GM12892 (cell line): ENCODE results near the gene DEPDC4.
"Not testable (repeated sequence)": the region's sequence is repeated elsewhere in the genome, so short reads cannot be mapped to it uniquely, and the experiment has no call there.

Experiments used
- DNase-seq: peaks from one replicate; pipeline ENCODE4 v3.0.0; 2011; ENCODE audit not compliant: insufficient read length
- FAIRE-seq: peaks from 2 replicates; lab custom pipeline; 2011; peaks lifted over from hg19 to GRCh38; lab: Jason Lieb, UNC
- POLR2A ChIP-seq: IDR thresholded peaks from 2 replicates; pipeline ENCODE4 v1.6.1; 2011; ENCODE audit warnings: low read depth, low read length, control low read depth
- POLR2AphosphoS5 ChIP-seq: IDR thresholded peaks from 2 replicates; pipeline ENCODE4 v1.6.1; 2011; ENCODE audit warnings: low read depth, low read length, control low read depth
- TAF1 ChIP-seq: IDR thresholded peaks from 2 replicates; pipeline ENCODE4 v1.6.1; 2011; ENCODE audit warnings: low read depth, mild to moderate bottlenecking, control low read depth, low read length, borderline replicate concordance

Gene DEPDC4

GRCh38 chr12:100253437-100253836 is 13.4 kb downstream of the DEPDC4 start:
- DNase-seq (no peak), FAIRE-seq (no peak)
- TF ChIP-seq POLR2A: no peak
- TF ChIP-seq TAF1: no peak
- no peak for TF ChIP-seq POLR2AphosphoS5

GRCh38 chr12:100251917-100252316 is 15.0 kb downstream of the DEPDC4 start:
- DNase-seq (no peak), FAIRE-seq (no peak)
- no peak for TF ChIP-seq POLR2AphosphoS5
- TF ChIP-seq POLR2A: no peak
- no peak for TF ChIP-seq TAF1

DNA sequence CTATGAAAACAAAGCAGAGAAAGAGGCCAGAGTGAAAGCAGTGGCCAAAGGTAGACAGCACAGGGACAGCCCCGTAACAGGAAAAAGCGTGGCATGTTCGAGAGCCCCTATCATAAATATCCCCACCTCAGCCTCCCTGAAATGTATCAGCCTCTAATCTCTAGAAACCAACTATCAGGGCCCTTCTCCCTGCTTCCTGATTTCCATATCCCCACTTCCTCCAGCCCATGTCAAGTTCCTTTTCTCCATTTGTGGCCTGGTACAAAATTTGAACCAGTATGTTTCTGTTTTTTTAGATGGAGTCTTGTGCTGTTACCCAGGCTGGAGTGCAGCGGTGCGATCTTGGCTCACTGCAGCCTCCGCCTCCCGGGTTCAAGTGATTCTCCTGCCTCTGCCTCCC is 16.9 kb downstream of the DEPDC4 start:
- DNase-seq (no peak), FAIRE-seq (no peak)
- TF ChIP-seq TAF1 (no peak), POLR2A (no peak), POLR2AphosphoS5 (no peak)

DNA sequence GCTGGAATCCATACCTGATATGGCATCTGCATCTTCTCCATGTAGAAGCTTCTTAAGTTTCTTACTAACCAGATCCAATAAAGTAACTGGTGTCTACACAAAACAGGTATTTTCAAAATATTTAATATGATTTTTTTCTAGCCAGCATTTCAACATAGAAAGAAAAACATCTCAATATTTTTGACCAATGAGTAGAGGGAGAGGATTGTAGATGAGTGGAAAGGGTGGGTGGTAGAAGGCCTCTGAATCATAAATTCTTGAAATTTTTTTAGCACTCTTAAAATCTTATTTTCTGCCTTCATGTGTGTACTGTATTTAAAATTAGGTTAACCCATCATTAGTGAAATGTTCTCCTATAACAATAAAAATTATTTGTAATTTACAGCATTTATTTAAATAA is 18.0 kb downstream of the DEPDC4 start:
- no peak for FAIRE-seq
- TF ChIP-seq POLR2AphosphoS5: no peak
- no peak for TF ChIP-seq TAF1
- no peak for TF ChIP-seq POLR2A
- DNase-seq: no peak

GRCh38 chr12:100247765-100248164 is 19.1 kb downstream of the DEPDC4 start:
- FAIRE-seq (no peak), DNase-seq (no peak)
- TF ChIP-seq POLR2A (no peak), TAF1 (no peak), POLR2AphosphoS5 (no peak)

- FAIRE-seq: no peak
These were observed 23.7 kb downstream of the DEPDC4 start for GRCh38 chr12:100243137-100243536.

DNA sequence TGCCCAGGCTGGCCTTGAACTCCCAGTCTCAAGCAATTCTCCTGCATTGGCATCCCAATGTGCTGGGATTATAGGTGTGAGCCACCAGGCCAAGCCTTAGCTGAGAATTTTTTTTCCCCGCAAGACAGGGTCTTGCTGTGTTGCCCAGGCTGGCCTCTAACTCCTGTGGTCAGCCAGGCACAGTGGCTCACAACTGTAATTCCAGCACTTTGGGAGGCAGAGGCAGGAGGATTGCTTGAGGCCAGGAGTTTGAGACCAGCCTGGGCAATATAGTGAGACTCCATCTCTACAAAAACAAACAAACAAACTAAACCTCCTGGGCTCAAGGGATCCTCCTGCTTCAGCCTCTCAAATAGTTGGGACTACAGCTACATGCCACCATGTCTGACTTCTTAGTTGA is 27.3 kb downstream of the DEPDC4 start:
- DNase-seq (no peak), FAIRE-seq (no peak)
- TF ChIP-seq POLR2AphosphoS5 (no peak), TAF1 (no peak), POLR2A (no peak)

More at GRCh38 chr12:100243137-100243536, 23.7 kb downstream of the DEPDC4 start:
- TF ChIP-seq TAF1 (no peak), POLR2A (no peak), POLR2AphosphoS5 (no peak)
- DNase-seq: no peak

DNA sequence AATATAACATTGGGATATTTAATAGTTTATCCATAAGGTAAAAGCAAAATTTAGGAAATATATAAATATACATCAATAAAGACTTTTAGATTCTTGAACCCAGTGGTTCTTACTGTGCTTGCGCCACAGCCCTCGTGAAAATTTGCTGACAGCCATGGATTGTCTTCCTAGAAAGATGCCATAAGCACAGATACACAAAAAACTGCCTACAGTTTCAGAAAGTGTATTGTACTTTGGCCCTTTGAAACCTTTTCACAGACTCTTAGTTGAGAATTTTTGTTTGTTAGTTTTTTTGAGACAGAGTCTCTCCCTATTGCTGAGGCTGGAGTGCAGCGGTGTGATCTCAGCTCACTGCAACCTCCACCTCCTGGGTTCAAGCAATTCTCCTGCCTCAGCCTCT is 28.1 kb downstream of the DEPDC4 start:
- DNase-seq: no peak
- TF ChIP-seq POLR2AphosphoS5 (no peak), POLR2A (no peak), TAF1 (no peak)
- no peak for FAIRE-seq

GRCh38 chr12:100234591-100235304 is 32.1 kb downstream of the DEPDC4 start:
- no peak for DNase-seq
- no peak for TF ChIP-seq POLR2A
- no peak for FAIRE-seq

DNA sequence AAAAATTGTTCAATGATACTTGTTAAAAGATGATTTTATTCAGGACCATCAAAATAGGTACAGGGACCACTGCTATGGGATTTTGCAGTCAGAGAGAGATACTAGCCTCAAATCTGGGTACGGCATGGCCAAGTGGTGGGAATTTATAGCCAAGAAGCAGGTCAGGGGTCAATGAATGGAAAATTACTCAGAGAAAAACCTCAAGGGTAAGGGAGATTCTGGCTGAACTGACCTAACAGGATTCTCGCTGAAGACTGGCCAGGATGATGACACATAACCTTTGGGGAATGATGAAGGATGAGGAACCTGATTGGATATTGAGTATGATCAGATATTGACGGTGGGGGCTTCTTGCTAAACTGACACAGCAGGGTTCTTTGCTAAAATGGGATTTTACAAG is 32.7 kb downstream of the DEPDC4 start:
- FAIRE-seq (no peak), DNase-seq (no peak)
- TF ChIP-seq POLR2AphosphoS5 (no peak), POLR2A (no peak), TAF1 (no peak)

DNA sequence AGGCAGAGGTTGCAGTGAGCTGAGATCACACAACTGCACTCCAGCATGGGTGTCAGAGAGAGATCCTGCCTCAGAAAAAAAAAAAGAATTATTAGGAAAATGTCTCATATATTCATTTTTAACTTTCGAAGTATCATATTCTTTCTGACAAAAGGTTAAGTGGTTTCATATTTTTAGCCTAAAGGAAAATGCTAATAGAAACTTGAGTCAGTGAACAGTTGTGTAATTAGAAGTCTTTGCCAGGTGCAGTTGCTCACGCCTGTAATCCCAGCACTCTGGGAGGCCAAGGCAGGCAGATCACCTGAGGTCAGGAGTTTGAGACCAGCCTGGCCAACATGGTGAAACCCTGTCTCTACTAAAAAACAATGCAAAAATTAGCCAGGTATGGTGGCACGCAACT is 35.0 kb downstream of the DEPDC4 start:
- FAIRE-seq, DNase-seq: not testable (repeated sequence)

GRCh38 chr12:100229876-100230275 is 37.0 kb downstream of the DEPDC4 start:
- TF ChIP-seq TAF1: no peak
- no peak for TF ChIP-seq POLR2AphosphoS5
- TF ChIP-seq POLR2A: no peak
- DNase-seq: no peak
- no peak for FAIRE-seq

DNA sequence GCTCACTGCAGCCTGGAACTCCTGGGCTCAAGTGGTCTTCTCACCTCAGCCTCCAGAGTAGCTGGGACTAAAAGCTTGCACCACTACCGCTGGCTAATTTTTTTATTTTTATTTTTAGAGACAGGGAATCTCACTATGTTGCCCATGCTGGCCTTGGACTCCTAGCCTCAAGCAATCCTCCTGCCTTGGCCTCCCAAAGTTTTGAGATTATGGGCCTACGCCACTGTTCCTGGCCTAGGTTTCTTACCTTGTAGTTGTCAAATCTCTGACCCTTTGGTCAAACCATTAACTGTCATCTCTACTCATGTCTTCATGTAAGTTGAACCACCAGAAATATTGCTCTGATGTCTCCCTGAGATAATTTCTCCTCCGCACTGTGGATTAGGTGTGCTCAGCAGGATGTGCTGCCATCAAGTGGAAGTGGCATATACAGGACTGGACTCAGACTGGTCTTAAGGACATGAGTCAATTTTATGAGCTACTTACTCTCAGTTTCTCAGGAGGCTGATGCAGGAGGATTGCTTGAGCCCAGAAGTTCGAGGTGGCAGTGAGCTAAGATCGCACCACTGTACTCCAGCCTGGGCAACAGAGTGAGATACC is 37.7 kb downstream of the DEPDC4 start:
- FAIRE-seq (no peak), DNase-seq (no peak)
- no peak for TF ChIP-seq TAF1
- no peak for TF ChIP-seq POLR2A
- no peak for TF ChIP-seq POLR2AphosphoS5
